Stimulated activated CD8-positive, alpha-beta memory T cell treated with anti-CD3 and anti-CD28 coated beads, Interleukin-15, amount 100 ng/mL, for 24 hours (primary cell): ENCODE results near the gene TPCN1.
A peak's percentile ranks its signal among the peaks of the same experiment; 100 is the strongest.

Experiments
- DNase-seq: peaks from one replicate; pipeline ENCODE4 v3.0.0-alpha.2; 2020; ENCODE audit warnings: low read depth

Gene TPCN1

DNA sequence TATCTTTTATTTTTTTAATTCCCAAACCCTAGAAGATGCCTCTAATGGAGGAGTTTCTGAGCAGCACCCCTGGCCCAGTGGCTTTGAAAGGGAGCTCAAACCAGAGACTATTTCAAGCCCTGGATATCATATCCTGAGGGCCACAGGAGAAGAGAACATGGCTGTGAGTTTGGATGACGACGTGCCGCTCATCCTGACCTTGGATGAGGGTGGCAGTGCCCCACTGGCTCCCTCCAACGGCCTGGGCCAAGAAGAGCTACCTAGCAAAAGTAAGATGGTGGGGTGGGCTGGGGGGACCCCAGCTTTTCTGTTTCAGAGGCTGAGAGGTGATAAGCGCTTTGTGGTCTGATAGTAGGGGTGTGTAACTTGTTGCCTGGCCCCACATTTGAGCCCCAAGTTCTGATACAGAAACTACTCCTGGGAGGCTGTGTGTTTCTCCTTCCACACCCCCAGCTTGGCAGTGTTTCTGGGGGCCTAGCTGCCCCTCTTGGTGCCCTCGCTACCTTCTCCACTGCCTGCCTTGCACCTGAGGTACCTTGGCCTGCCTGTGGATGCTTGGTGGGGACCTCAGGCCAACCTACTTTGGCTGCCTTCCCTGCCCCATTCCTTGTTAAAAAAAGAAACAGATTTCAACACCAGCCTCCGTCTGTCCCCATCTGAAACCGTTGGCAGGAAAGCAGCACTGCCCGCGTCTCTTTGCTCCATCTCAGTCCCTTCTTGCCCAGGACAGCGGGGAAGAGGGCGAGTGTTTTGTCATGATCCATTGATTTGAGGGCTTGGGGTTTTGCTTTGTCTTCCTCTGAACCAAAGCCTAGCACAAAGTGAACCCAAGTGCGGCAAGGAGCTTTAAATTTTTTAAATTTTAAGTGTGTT, 5.7 kb downstream of the TPCN1 start:
- no peak for DNase-seq

GRCh38 chr12:113227686-113228391, 6.6 kb downstream of the TPCN1 start:
- no peak for DNase-seq

GRCh38 chr12:113228394-113229028, 7.2 kb downstream of the TPCN1 start:
- no peak for DNase-seq

DNA sequence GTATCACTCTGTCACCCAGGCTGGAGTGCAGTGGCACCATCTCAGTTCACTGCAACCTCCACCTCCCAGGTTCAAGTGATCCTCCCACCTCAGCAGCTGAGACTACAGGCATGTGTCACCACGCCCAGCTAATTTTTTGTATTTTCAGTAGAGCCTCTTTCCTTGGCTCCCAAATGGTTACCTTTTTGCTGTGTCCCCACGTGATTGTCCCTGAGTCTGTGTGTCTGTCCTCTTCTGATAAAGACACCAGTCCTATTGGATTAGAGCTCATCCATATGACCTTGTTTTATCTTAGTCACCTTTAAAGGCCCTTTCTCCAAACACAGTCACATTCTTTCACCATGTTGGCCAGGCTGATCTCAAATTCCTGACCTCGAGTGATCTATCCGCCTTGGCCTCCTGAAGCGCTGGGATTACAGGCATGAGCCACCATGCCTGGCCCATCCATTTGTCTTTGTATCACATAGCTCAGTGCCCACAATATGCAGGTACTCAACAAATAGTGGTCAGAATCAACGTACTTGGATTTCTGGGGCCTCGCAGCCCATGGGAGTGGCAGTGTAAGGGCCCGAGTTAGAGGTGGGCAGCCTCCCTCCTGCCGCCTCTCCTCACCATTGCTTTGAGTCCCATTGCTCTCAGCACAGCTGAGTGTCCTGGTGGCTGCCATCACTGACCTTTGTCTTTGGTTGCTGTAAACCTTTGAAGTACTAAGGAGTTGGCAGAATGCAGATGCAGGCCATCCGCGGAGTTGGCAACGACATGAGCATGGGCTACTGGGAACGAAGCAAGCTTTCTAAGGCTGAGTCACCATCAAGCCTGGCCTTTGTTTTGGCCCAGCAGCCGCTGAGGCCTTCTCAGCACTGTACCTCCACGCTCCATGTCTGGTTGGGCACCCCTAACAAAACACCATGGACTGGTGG, 9.3 kb downstream of the TPCN1 start:
- DNase-seq: no peak

DNA sequence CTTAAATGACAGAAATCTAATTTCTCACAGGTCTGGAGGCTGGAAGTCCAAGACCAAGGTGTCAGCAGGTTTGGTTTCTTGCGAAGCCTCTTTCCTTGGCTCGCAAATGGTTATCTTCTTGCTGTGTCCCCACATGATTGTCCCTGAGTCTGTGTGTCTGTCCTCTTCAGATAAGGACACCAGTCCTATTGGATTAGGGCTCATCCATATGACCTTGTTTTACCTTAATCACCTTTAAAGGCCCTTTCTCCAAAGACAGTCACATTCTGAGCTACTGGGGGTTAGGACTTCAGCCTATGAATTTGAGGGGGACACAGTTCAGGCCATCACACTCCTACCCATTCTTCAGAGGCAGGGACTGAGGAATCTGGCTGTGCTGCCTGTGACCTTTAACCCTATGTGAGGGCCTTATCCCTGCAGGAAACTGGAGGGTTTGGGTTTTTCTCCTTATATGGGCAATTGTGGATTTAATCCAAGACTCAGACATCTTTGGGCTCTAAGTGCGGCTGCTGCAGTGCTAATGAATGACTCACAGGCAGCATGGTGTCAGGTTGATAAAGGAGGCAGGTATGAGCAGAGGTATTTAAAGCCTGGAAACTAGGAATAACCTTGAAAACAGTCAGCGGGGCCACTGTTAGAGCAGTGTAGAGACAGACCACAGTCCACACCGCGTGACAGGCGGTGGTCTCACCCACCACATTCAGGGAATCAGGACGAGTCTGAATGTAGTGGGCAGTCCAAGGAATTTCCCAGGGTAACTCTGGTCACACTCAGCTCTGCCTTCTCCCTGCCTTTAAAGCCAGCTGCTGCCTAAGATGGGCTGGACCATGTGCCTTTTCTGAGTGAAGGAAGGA, 10.2 kb downstream of the TPCN1 start:
- DNase-seq: no peak

- DNase-seq: no peak
Measured at GRCh38 chr12:113232089-113232839, 11.0 kb downstream of the TPCN1 start.

DNA sequence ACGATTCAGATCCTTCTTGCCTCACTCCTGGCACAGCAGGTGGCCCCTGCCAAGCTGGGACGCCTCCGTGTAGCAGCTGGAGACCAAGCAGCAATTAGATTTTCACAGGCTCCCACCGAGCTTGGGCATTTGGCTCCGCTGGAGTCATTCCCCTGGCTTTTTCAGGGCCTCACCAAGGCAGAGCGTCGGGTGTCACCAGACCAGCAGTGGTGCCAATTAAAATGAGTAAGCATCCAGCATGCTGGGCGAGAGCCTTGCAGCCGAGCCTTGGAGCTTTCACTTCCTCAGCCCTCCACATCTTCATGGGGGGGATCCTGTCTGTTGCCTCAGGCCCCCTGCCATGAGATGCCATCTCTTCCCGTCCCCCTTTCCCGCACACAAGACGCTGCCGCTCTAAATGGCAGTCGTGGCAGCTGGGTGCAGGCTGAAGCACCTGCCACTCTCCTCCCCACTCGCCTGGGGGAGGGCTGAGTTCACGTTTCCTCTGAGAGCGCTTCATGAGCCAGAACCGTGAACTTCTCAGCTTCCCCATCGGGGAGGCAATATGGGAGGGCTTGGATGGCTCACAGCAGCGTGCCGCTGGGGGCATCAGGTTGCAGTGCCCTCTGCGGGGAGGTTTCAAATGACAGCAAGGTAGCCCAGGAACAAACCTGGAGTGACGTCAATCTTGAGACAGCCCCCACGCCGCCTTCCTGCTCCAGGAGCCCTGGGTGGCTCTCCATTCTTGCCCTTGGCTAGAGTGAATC, 11.7 kb downstream of the TPCN1 start:
- DNase-seq: peak; percentile 18

DNA sequence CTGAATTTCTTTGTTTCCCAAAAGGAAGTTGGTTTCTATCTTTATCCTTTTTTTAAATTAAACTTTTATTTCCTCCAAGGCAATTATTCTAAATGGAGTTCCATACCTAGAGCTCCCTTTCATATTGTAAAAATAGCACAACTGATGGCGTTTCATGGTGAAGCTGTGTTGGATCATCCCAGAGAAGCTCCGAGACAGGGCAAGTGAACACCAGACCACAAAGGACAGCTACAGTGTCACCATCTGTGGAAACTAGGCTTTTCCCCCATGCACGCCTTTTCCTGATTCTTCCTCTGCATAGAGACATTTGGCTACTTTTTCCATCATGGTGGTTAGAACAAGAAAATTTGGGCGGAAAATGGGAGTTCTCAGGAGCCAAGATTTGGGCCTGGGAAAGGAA, 12.7 kb downstream of the TPCN1 start:
- no peak for DNase-seq

DNA sequence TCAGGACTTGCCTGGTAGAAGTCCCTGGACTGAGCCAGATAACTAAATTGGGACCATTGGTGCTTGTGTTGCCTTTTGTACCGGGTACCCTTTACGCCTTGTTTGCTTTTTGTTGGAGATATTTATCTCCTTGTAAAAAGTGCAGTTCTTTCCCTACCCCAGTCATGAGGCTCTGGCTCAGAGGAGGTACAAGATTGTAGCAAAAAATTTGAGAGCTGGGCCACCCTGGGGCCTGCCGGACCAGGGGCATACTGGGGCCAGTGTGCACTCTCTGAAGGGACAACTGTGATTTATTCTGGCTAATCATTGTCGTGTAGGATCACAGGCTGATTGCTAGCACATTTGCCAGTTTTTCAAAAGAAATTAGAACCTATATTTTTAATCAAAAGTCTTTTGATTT, 13.2 kb downstream of the TPCN1 start:
- no peak for DNase-seq

DNA sequence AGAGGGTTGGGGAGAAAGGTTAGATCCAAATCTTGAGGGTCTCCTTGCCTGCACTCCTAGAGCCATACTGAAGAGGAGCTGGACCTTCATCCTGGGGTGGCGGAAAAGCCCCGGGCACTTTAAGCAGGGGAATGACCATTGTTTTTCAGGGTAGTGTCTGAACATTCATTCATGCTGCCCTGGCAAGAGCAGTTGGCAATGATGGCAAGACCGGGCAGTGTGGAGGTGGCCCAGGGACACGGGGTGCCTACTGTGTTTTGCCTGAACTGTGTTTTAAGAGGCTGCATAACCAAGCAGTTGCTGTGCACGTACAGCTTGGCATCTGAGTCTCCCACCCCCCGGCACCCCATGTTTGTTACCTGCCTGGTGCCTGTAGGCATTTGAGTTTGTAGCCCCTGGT, 14.7 kb downstream of the TPCN1 start:
- no peak for DNase-seq

DNA sequence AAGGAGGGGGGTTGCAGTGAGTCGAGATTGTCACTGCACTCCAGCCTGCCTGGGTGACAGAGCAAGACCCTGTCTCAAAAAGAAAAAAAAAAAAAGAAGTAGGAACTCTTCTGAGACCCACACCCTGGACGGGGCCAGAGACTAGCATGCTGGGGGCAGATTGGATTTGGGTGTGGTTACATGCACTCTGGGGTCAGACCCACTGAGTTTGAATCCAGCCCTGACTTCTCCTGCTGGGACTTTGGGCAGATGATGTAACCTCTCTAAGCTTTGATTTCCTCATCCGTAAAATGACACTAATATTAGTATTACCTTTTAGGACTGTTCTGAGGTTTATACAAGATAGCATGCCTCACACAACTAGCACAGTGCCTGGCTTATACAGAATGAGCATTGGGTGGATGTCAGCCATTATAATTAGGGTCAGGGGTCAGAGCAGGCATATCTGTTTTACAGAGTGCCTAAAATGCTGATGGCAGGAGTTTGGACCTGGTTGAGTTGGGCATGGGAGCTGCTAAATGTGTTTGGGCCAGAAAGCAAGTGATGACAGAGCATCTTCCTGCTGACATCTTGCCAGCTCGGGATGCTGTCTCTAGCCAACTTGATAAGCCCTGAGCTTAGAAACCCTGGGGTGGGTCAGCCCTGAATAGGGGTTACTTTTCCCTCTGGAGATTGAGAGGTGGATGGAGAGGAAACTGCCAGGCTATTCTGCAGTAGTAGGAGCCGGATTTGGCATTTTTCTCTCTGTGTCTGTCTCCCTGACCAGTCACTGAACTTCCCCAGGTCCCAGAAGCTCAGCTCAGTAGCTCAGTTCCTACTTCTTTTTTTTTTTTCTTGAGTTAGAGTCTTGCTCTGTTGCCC, 15.5 kb downstream of the TPCN1 start:
- DNase-seq: no peak

DNA sequence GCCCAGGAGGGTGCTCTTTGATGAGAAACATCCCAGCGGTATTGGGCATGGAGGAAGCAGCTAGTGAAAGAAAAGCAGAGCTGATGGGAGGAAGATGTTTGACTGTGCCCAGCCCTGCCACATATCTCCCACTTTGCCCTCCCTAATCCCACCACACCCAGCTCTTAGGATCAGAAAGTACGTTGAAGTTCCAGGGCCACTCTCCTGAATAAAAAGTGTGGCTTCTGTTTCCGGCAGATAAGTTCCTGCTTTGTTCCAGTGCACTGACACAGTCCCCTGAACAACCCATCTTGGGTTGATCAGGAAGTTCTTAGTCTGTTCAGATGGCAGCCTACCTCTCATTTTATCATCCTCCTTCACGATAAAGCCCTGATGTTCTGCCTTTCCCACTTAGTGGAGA, 16.5 kb downstream of the TPCN1 start:
- DNase-seq: no peak

GRCh38 chr12:113238309-113238708, 17.0 kb downstream of the TPCN1 start:
- no peak for DNase-seq

GRCh38 chr12:113239288-113239771, 18.1 kb downstream of the TPCN1 start:
- DNase-seq: no peak

DNA sequence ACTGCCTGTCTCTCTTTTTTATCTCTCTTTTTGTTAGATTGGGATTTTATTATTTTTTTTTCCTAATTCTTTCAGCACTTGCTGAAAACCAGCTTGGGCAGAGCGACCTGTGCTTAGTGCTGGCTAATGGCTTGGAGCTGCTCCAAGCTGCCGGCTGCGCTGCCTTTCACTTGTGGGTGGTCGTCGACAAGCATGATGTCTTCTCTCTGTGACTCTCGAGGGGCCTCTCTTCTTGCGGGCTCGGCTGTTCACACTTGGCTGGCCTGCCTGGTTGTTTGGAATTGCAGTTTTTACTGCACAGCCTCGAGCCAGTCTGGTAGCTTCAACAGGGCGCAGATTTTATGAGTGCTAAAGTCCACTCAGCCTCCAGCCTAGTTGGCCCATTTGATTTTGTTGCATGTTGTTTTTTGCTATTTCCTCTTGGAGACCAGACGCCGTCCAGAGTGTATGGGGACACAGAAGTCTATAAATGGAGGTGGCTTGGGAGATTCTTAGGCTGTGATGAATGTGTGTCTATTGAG, 18.6 kb downstream of the TPCN1 start:
- DNase-seq: no peak

GRCh38 chr12:113240395-113240794, 19.1 kb downstream of the TPCN1 start:
- no peak for DNase-seq

DNA sequence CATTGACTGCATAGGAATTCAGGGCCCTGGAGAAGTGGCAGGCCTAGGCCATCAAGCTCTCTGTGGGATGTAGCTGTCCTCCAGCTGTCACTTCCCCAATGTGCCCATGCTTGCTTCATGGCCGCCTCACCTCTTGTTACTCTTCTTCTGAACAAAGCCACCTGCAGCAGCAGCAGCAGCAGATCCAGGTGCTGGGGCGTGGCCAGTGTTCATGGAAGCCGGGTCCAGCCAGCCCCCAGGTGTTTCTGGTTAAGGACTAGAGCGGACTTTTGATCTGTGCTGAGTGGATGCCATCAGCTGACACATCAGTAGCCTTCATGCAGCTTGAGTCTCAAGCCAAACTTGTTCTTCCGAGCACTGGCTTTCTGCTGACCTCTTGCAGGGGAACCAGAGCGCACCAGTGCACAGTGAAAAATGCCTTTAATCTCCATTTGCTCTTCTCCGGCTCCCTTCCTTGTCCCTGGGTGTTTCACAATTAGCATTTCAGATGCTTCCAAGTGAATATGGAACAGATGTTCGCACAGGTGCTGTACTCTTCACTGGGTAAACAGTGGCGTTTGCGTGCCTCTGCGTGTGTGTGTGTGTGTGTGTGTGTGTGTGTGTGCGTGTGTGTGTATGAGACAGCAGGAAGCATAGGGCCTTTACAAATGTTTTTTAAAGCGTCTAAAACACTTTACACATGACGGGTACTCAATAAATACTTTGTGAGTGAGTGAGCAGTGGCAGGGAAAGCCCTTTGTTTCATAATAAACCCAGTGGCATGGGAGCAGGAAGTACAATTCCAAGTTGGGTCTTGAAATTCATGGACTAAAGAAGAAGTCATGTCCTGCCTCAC, 20.1 kb downstream of the TPCN1 start:
- no peak for DNase-seq
